K562 (cell line): ENCODE results near the gene MYBL2. TPM values are rescaled to one million over a fixed set of nuclear protein-coding genes. Genes with fewer than 3 reads are reported as not detected.

Experiments used
- ARNT ChIP-seq, 2 experiments: fragments of 450-650 bp; IDR thresholded peaks; 2 replicates each; pipeline ENCODE4 v1.6.1; 2016; ENCODE audit warnings: mild to moderate bottlenecking in 1 of 2
- ATF4 ChIP-seq: fragments of 450-650 bp; formaldehyde crosslinking; IDR thresholded peaks from 2 replicates; pipeline ENCODE4 v1.4.0; 2022; ENCODE audit warnings: mild to moderate bottlenecking, moderate library complexity
- CXXC5 ChIP-seq: fragments of 250-450 bp; sonication (Bioruptor Pico); IDR thresholded peaks from 2 replicates; pipeline ENCODE4 v1.8.0; 2022; ENCODE audit warnings: inconsistent platforms, mild to moderate bottlenecking, moderate library complexity
- E2F6 ChIP-seq, 2 experiments: IDR thresholded peaks; 2 replicates each; pipeline ENCODE4 v1.6.1; 2011; ENCODE audit warnings: borderline replicate concordance in 1 of 2, control low read depth in 1 of 2, low read depth in 1 of 2, low read length in 1 of 2, mild to moderate bottlenecking in 1 of 2, mixed read lengths in 1 of 2, moderate library complexity in 1 of 2; ENCODE audit not compliant: insufficient read depth in 1 of 2, insufficient read length in 1 of 2, poor library complexity in 1 of 2, severe bottlenecking in 1 of 2; ENCODE audit errors: extremely low read depth in 1 of 2
- ETS2 ChIP-seq: IDR thresholded peaks from 2 replicates; pipeline ENCODE4 v1.6.1; 2016; ENCODE audit warnings: borderline replicate concordance, missing genetic modification characterization, mild to moderate bottlenecking, moderate library complexity, missing compliant biosample characterization; ENCODE audit not compliant: poor library complexity, severe bottlenecking
- GATAD2B ChIP-seq: fragments of 450-650 bp; IDR thresholded peaks from 2 replicates; pipeline ENCODE4 v1.6.1; 2017; ENCODE audit warnings: mild to moderate bottlenecking, borderline replicate concordance
- IRF9 ChIP-seq: fragments of 450-650 bp; IDR thresholded peaks from 2 replicates; pipeline ENCODE4 v1.6.1; 2016; ENCODE audit warnings: missing biosample characterization, missing genetic modification characterization
- KAT7 ChIP-seq: sonication (generic); formaldehyde crosslinking; IDR thresholded peaks from 2 replicates; pipeline ENCODE4 v1.8.0; 2022; ENCODE audit warnings: missing genetic modification reagents, mild to moderate bottlenecking, borderline replicate concordance
- POLR2AphosphoS5 ChIP-seq: IDR thresholded peaks from 2 replicates; pipeline ENCODE4 v1.6.1; 2011; ENCODE audit warnings: mild to moderate bottlenecking, low read depth, low read length, moderate library complexity; ENCODE audit not compliant: control insufficient read depth, insufficient read depth
- PREB ChIP-seq: sonication (generic); formaldehyde crosslinking; IDR thresholded peaks from 2 replicates; pipeline ENCODE4 v1.8.1; 2023; ENCODE audit warnings: mild to moderate bottlenecking, missing genetic modification reagents
- RERE ChIP-seq: sonication (generic); formaldehyde crosslinking; IDR thresholded peaks from 2 replicates; pipeline ENCODE4 v1.8.0; 2023; ENCODE audit warnings: missing genetic modification reagents, mild to moderate bottlenecking, borderline replicate concordance
- STAT5A ChIP-seq: IDR thresholded peaks from 2 replicates; pipeline ENCODE4 v1.6.1; 2012; ENCODE audit warnings: low read length, inconsistent platforms, borderline replicate concordance
- TSC22D4 ChIP-seq: fragments of 450-650 bp; IDR thresholded peaks from 2 replicates; pipeline ENCODE4 v1.6.1; 2016; ENCODE audit warnings: missing genetic modification characterization, missing biosample characterization, control low read depth
- ZNF584 ChIP-seq: fragments of 200-800 bp; sonication (Bioruptor generic); IDR thresholded peaks from 2 replicates; pipeline ENCODE4 v1.6.1; 2016; ENCODE audit warnings: low read depth, mild to moderate bottlenecking, missing genetic modification characterization, missing compliant biosample characterization
- polyA plus RNA-seq, 8 experiments: library from polyadenylated mRNA; depleted of rRNA in 4 of 8; stranded (reverse) in 5 of 8; unstranded in 3 of 8; fragments of >200 nt; fragmentation: Nextera tagmentation in 2 of 8; fragmentation: Illumina TruSeq in 1 of 8; extraction: Ambion mirVana in 2 of 8; extraction: Trizol in 1 of 8; gene quantifications; 2 replicates each; pipeline versions ENCODE4 v1.2.1 to v1.2.3, GENCODE V29; 2011 to 2014; ENCODE audit warnings: inconsistent platforms in 1 of 8, missing spikeins in 1 of 8
- total RNA-seq, 7 experiments: library from RNA; depleted of rRNA in 6 of 7; stranded (reverse); fragments of >200 nt in 6 of 7; fragmentation: Illumina TruSeq in 2 of 7; extraction: Trizol in 2 of 7; gene quantifications; 2 replicates each; pipeline versions ENCODE4 v1.2.1 to v1.2.3, GENCODE V29; 2011 to 2021; ENCODE audit warnings: low replicate concordance in 1 of 7

The MYBL2 gene
- total and polyA plus RNA-seq, 9 of the 15 experiments (the other 6 are each of a cell fraction or from before 2014, with no cell fraction given): 4.4 to 169 (median 52.5) TPM

GRCh38 chr20:43667341-43668132 is 623 bp downstream of the MYBL2 start (continued):
- TF ChIP-seq IRF9: no peak
- no peak for TF ChIP-seq STAT5A
- TF ChIP-seq ARNT (IDR thresholded peaks at IDR 0.05): no peak
- no peak for TF ChIP-seq KAT7 (CRISPR knock-in tag)
- TF ChIP-seq ATF4 (CRISPR knock-in tag): no peak
- no peak for TF ChIP-seq ZNF584 (CRISPR knock-in tag)
- no peak for TF ChIP-seq PREB (CRISPR knock-in tag)
- TF ChIP-seq TSC22D4 (tag): no peak
- TF ChIP-seq POLR2AphosphoS5: 0 out of 2 replicates have a peak, but pooled peaks have one; percentile 2
- TF ChIP-seq E2F6 (IDR thresholded peaks at IDR 0.05; ENCODE audit: borderline replicate concordance in 1 of 2, extremely low read depth in 1 of 2, insufficient read depth in 1 of 2, insufficient read length in 1 of 2, low read depth in 1 of 2, low read length in 1 of 2, poor library complexity in 1 of 2, severe bottlenecking in 1 of 2): peak; percentile 13 to 73
- no peak for TF ChIP-seq CXXC5 (CRISPR knock-in tag)
- TF ChIP-seq GATAD2B: no peak
- no peak for TF ChIP-seq RERE (CRISPR knock-in tag)
- no peak for TF ChIP-seq ETS2 (tag)
